ENCODE data around the gene ALKBH6. TPM values are rescaled to one million over a fixed set of nuclear protein-coding genes. Genes with fewer than 3 reads are reported as not detected.

Gene ALKBH6
- total and polyA plus RNA-seq, 2 of the 13 experiments (the other 11 are each of a cell fraction or from before 2014, with no cell fraction given), result 13.7 to 18.1 TPM

- TF ChIP-seq ZBTB40 (IDR thresholded peaks at IDR 0.05) (no peak), ZBTB40 (CRISPR knock-in tag; IDR thresholded peaks at IDR 0.05) (peak; percentile 38), PRDM10 (CRISPR knock-in tag; IDR thresholded peaks at IDR 0.05; ENCODE audit: low read depth) (peak; percentile 86), FOXA1 (IDR thresholded peaks at IDR 0.05) (no peak), FOXA1 (CRISPR knock-in tag; IDR thresholded peaks at IDR 0.05) (0 out of 2 replicates have a peak, but pooled peaks have one; percentile 26), NFKBIZ (CRISPR knock-in tag; IDR thresholded peaks at IDR 0.05) (0 out of 2 replicates have a peak, but pooled peaks have one; percentile 18), PCBP1 (IDR thresholded peaks at IDR 0.05; ENCODE audit: borderline replicate concordance, low read depth, low read length) (peak; percentile 47; the same call in 1 of the 2 replicates), FOXA3 (CRISPR knock-in tag; IDR thresholded peaks at IDR 0.05) (peak; percentile 70), ZNF143 (CRISPR knock-in tag; IDR thresholded peaks at IDR 0.05) (peak; percentile 56), ZNF710 (CRISPR knock-in tag; IDR thresholded peaks at IDR 0.05; ENCODE audit: borderline replicate concordance) (peak; percentile 72; the same call in 1 of the 2 replicates), MXD1 (CRISPR knock-in tag; IDR thresholded peaks at IDR 0.05) (peak; percentile 93), HNF4A (CRISPR knock-in tag; IDR thresholded peaks at IDR 0.05) (peak; percentile 73), ELF1 (CRISPR knock-in tag; IDR thresholded peaks at IDR 0.05) (peak; percentile 54; the same call in 1 of the 2 replicates), NKX3-1 (CRISPR knock-in tag; IDR thresholded peaks at IDR 0.05) (peak; percentile 43)
Observed at GRCh38 chr19:36054119-36054732, 40.2 kb upstream of the ALKBH6 start, which contains the start of gene THAP8 (continued).

Measured in HepG2 (cell line).